Naive thymus-derived CD8-positive, alpha-beta T cell (primary cell): ENCODE data around the gene ATP4A. TPM values are rescaled to one million over a fixed set of nuclear protein-coding genes. Genes with fewer than 3 reads are reported as not detected.
A peak's percentile ranks its signal among the peaks of the same experiment; 100 is the strongest.

Experiments
- ATAC-seq, 2 donors: fragments of 150-1000 bp; cut with Tn5 transposase in 1 of 2; sonication (Bioruptor Pico), chemical (Tn5 transposase) in 1 of 2; 1 replicate in 1 of 2; 2 replicates in 1 of 2; pipeline ENCODE4 v1.10.0; 2021; ENCODE audit warnings: mild to moderate bottlenecking in 2 of 2, moderate library complexity in 2 of 2
- POLR2A ChIA-PET: fragments of 350-600 bp; sonication (Branson Sonifier 250); formaldehyde crosslinking; loops from one replicate; lab custom pipeline; 2021; ENCODE audit warnings: antibody characterized with exemption; lab: Charles Lee
- DNase-seq, 10 donors: peaks; one replicate each; pipeline versions ENCODE4 v3.0.0 to v3.0.0-alpha.2; 2020 to 2022
- H3K27ac Mint-ChIP-seq, 10 donors: one replicate each; pipeline ENCODE4 v1.8.0; 2020 to 2022; ENCODE audit warnings: mild to moderate bottlenecking in 10 of 10, mixed read lengths in 10 of 10, moderate library complexity in 4 of 10, inconsistent platforms in 1 of 10
- H3K27me3 Mint-ChIP-seq, 5 donors: one replicate each; pipeline ENCODE4 v1.8.0; 2021 to 2022; ENCODE audit warnings: mixed read lengths in 5 of 5
- H3K36me3 Mint-ChIP-seq, 3 donors: one replicate each; pipeline ENCODE4 v1.8.0; 2020 to 2022; ENCODE audit warnings: mixed read lengths in 3 of 3, mild to moderate bottlenecking in 2 of 3, inconsistent platforms in 1 of 3
- H3K4me1 Mint-ChIP-seq, 4 donors: one replicate each; pipeline ENCODE4 v1.8.0; 2021 to 2022; ENCODE audit warnings: mixed read lengths in 4 of 4
- H3K4me3 Mint-ChIP-seq, 10 donors: one replicate each; pipeline ENCODE4 v1.8.0; 2020 to 2022; ENCODE audit warnings: mild to moderate bottlenecking in 10 of 10, mixed read lengths in 10 of 10, moderate library complexity in 6 of 10, inconsistent platforms in 1 of 10
- H3K9me3 Mint-ChIP-seq, 9 donors: one replicate each; pipeline ENCODE4 v1.8.0; 2020 to 2022; ENCODE audit warnings: mixed read lengths in 9 of 9, mild to moderate bottlenecking in 3 of 9, inconsistent platforms in 1 of 9, moderate library complexity in 1 of 9
- polyA plus RNA-seq, 3 donors: library from polyadenylated mRNA; unstranded; fragments of 300-500 nt; fragmentation: Illumina TruSeq; gene quantifications; one replicate each; pipeline ENCODE4 v1.2.3, GENCODE V29; 2021
- total RNA-seq, 8 experiments: library from RNA in 2 of 8; stranded (reverse) in 2 of 8; gene quantifications; one replicate each; pipeline ENCODE4 v1.2.3 and lab custom pipeline; 2021 to 2026

Gene ATP4A
- total and polyA plus RNA-seq, 5 experiments from 2014 or later, result not detected

DNA sequence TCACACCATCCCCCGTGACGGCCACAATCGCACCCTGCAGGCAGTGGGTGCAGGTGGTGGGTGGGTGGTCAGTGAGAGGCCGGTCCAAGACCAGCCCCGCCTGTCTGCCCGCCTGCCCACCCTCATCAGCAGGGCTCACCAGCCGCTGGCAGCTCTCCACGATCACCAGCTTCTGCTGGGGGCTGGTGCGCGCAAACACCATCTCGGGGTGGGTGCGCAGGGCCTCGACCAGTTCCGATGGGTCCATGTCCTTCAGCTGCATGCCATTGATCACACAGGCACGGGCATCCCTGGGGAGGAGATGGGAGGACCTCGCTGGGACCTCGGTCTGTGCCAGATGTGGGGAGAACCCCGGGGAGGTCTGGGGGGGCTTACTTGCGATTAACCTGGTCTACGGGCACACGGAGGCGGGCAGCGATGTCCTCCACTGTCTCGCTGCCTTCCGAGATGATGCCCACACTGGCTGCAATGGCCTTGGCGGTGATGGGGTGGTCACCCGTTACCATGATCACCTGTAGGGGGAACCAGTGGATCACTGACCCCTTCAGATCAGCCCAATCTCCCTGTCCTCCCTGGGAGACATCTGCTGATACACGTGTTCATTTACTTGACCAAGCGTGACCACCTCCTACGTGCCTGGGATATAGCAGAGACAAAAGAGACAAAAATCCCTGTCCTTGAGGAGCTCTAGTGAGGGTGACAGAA is 8.0 kb downstream of the ATP4A start:
- ATAC-seq (no peak), DNase-seq (peak in 1 of 10 donors; percentile 60)
- H3K27me3 Mint-ChIP-seq, result peaks cover 11 to 25% (median 15%) of the 10 kb centered on the region in 5 donors
- H3K4me3 Mint-ChIP-seq, result peak overlapping the region in 1 of 10 donors; percentile 51
- peaks cover 10 to 14% (median 12%) of the 10 kb centered on the region in 4 donors for H3K4me1 Mint-ChIP-seq
- no peaks in the 10 kb centered on the region for H3K36me3 Mint-ChIP-seq
- H3K27ac Mint-ChIP-seq, result no peak overlapping the region
- POLR2A ChIA-PET, result no interaction called here
- H3K9me3 Mint-ChIP-seq, result no peaks in the 10 kb centered on the region

DNA sequence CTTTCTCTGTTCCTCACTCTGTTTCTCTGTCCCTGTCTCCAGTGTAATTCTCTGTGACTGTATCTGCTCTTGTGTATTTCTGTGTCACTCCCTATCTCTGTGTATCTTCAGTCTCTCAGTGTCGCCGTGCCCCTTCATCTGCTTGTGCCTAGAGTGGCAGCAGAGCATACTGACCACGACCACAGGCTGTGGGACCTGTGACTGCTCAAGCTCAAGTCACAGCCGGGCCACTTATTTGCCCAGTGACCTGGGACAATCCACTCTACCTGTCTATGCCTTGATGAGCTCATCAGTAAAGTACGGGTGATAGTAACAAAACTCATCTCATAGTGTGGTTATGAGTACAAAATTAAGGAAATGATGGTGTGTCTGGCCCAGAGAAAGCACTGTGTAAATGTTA is 9.4 kb downstream of the ATP4A start:
- Mint-ChIP-seq H3K4me3 (peak overlapping the region in 1 of 10 donors; percentile 9), H3K27me3 (peaks cover 0 to 16% (median 4%) of the 10 kb centered on the region in 5 donors), H3K4me1 (peaks cover 7 to 17% (median 15%) of the 10 kb centered on the region in 4 donors), H3K27ac (peak overlapping the region in 1 of 10 donors; percentile 16), H3K9me3 (no peaks in the 10 kb centered on the region), H3K36me3 (no peaks in the 10 kb centered on the region)
- POLR2A ChIA-PET, result no interaction called here
- DNase-seq (peak in 1 of 10 donors; percentile 27), ATAC-seq (no peak)

DNA sequence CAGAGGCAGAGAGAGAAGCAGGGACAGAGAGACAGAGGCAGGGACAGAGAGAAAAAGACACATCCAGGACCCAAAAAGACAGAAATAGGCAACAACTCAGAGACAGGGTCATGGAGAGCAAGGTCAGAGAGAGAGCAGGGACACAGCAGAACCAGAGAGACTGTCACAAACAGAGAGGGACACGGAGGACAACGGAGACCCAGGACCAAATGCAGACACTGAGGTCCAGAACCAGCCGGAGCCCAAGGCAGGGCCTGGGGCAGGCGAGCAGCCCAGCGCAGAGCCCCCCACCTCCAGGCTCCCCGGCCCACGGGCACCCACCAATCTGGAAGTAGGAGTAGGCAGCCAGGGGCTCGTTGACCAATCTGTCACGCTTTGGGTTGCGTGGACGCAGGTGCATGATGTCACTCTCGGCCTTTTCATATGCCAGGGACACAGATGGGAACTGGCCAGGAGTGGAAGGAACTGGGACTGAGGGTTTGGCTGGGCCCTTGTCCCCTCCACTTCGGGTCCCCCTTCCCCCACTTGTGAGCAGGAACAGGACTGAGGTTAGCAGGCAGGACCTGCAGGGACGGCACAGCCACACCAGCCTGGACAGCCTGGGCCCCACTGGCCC is 10.0 kb downstream of the ATP4A start:
- ATAC-seq (no peak), DNase-seq (peak in 1 of 10 donors; percentile 27)
- peaks cover 13 to 23% (median 15%) of the 10 kb centered on the region in 4 donors for H3K4me1 Mint-ChIP-seq
- POLR2A ChIA-PET, result no interaction called here
- peaks cover 0 to 1% (median 0%) of the 10 kb centered on the region in 3 donors for H3K36me3 Mint-ChIP-seq
- peaks cover 0 to 13% (median 3%) of the 10 kb centered on the region in 5 donors for H3K27me3 Mint-ChIP-seq
- H3K27ac Mint-ChIP-seq, result peak overlapping the region in 1 of 10 donors; percentile 22
- H3K9me3 Mint-ChIP-seq, result no peaks in the 10 kb centered on the region
- H3K4me3 Mint-ChIP-seq, result no peak overlapping the region

DNA sequence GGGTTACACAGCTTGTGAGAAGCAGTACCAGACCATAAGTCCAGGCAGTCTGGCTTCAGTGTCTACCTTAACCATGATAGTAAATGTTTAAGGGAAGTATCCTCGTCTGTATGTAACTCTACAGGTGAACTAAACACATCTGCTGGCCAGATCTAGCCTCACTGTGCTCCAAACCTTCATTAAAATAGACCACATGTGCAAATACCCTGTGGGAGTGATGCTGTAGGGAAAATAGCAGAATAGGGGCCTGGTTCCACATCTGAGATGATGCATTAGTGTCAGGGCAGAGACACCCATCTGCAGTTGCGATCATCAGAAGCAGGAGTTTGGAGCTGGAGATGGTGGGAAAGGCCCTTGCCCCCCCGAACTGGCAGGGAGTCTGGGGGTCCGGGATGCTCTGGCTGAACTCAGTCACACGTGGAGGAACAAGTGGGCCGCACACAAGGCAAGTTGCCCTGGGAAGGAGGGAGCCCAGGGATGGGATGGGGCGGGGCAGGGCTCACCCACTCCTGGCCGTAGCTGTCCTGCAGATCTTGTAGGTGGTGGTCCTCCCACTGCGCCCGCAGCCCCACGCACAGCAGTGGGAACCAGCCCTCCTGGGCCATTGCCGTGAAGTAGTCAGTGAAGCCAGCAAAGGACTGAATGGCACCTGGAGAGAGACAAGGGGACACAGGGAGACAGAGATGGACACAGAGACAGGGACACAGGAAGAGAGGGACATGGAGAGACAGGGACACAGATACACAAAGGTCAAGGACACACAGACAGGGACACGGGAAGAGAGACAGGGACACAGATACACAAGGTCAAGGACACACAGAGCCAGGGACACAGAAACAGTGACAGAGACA is 10.7 kb downstream of the ATP4A start:
- H3K4me3 Mint-ChIP-seq, result no peak overlapping the region
- ATAC-seq (no peak), DNase-seq (peak in 1 of 10 donors; percentile 42)
- H3K4me1 Mint-ChIP-seq, result peaks cover 12 to 22% (median 15%) of the 10 kb centered on the region in 4 donors
- POLR2A ChIA-PET, result no interaction called here
- H3K9me3 Mint-ChIP-seq, result no peaks in the 10 kb centered on the region
- H3K36me3 Mint-ChIP-seq, result peaks cover 0 to 5% (median 0%) of the 10 kb centered on the region in 3 donors
- peaks cover 0 to 11% (median 3%) of the 10 kb centered on the region in 5 donors for H3K27me3 Mint-ChIP-seq
- peak overlapping the region in 1 of 10 donors; percentile 78 for H3K27ac Mint-ChIP-seq

DNA sequence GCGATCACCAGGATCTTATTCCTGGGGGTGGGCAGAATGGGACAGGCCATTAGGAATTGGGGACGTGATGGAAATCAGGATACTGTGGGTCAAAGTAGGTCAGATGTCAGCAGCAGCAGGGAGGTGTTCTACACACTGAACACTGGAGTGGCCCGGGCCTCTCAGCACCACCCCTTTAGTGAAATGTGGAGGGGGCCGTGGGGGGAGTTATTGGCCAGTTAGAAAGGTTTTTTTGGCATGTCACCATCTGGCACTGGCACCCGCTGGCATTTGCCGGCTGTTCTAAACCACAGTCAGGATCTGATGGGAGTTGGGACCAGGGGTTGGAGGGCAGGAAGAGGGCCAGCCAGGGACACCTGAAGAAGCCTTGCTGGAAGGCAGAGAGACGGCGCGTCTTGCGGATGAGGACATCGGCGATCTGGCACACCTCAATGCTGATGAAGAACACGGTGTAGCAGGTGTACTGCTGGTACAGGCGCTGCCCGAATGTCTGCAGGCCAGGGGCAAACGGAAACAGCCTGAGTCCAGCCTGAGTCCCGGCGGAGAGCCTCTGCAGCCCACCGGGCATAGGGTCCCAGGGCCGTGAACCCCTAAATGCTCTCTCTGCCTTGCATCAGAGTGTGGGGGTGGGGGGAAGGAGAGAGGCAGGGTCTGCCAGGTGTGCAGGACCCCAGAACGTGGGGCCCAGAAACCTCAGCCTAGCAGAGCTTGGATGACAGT is 12.2 kb downstream of the ATP4A start:
- ATAC-seq (no peak), DNase-seq (peak in 1 of 10 donors; percentile 41)
- POLR2A ChIA-PET, result no interaction called here
- peaks cover 16 to 25% (median 22%) of the 10 kb centered on the region in 4 donors for H3K4me1 Mint-ChIP-seq
- H3K27ac Mint-ChIP-seq, result no peak overlapping the region
- no peaks in the 10 kb centered on the region for H3K9me3 Mint-ChIP-seq
- H3K27me3 Mint-ChIP-seq, result peaks cover 0 to 5% (median 0%) of the 10 kb centered on the region in 5 donors
- peaks cover 0 to 8% (median 0%) of the 10 kb centered on the region in 3 donors for H3K36me3 Mint-ChIP-seq
- H3K4me3 Mint-ChIP-seq, result no peak overlapping the region

DNA sequence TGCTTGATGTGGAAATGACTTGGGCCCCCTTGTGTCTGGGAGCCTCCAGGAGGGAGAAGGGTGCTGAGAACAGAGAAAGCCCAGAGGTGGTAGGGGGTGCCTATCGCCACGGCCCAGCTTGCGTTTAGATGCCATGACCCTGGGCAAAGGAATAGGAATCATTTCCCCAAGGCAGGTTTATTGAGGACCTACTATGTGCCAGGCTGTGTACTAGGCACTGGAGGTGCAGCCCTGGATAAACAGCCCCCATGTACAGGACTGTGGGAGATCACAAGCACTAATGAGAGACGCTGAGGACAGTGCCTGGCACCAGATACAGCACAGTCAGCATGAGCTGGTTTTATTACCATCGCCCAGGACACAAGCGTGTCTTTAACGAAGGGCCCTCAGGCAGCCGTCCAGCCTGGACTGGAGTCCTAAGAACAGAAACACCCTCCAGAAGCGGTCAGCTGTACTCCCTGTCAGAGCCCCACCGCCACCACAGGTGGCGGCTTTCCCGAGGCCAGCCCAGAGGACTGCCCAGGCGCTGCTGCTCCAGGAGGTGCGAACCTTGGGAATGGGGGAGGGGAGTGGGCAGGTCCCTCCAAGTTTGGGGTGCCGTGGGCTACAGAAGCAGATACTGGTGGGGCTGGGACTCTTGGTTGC is 13.5 kb downstream of the ATP4A start:
- H3K4me3 Mint-ChIP-seq, result no peak overlapping the region
- H3K9me3 Mint-ChIP-seq, result no peaks in the 10 kb centered on the region
- DNase-seq (peak in 1 of 10 donors; percentile 43), ATAC-seq (no peak)
- H3K4me1 Mint-ChIP-seq, result peaks cover 17 to 28% (median 25%) of the 10 kb centered on the region in 4 donors
- POLR2A ChIA-PET, result interaction anchor here (0.6 kb wide), 1 partner anchor 33 kb away, joined by 4 read pairs; no protein-coding TSS in a partner anchor
- H3K36me3 Mint-ChIP-seq, result peaks cover 0 to 8% (median 0%) of the 10 kb centered on the region in 3 donors
- peak overlapping the region in 1 of 10 donors; percentile 22 for H3K27ac Mint-ChIP-seq
- peaks cover 0 to 1% (median 0%) of the 10 kb centered on the region in 5 donors for H3K27me3 Mint-ChIP-seq

DNA sequence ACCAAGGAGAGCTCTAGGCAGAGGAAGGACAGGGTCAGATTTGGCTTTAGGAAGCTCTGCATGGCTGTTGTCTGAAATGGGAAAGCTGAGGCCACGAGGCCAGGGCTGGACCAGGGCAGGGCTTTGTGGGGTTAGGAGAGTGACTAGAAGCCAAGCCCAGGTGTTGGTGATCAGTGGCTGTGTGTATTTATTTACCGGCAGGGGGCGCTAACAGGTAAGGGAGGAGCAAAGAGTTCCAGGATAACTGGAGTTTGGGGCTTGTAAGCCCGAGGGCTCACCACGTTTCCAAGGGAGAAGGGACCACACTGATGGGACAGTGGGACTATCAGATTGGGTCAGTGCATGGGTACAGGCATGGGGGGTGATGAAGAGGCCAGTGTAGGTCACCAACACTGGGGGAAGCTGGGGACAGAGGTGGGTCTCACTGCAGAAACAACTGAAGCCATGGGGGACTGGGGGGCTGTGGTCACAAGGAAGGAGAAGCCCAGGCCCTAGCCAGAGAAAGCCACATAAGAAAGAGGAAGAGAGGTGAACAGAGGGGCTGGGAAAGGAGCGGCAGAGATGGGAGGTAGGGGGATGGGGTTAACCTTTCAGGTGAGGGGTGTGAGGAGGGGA is 14.2 kb downstream of the ATP4A start:
- peak overlapping the region in 5 of 10 donors; percentile 23 to 66 (median 48) for H3K4me3 Mint-ChIP-seq
- ATAC-seq, result no peak
- POLR2A ChIA-PET, result no interaction called here

DNA sequence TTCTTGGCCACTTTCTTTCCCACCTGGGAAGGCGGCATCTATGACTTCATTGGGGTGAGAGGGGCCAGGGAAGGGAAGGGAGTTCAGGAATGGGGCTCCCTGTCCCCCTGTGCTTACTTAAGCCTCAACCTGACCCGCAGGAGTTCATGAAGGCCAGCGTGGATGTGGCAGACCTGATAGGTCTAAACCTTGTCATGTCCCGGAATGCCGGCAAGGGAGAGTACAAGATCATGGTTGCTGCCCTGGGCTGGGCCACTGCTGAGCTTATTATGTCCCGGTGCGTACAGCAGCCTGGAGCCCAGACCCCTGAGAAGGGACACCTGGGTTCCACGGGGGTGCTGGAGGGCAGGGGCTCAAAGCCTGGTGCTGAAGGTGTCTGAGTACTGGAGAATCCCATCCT is 16.9 kb downstream of the ATP4A start:
- Mint-ChIP-seq H3K4me1 (peaks cover 20 to 45% (median 34%) of the 10 kb centered on the region in 4 donors), H3K36me3 (peaks cover 0 to 8% (median 0%) of the 10 kb centered on the region in 3 donors), H3K27ac (peak overlapping the region; percentile 63 to 94 (median 87)), H3K9me3 (no peaks in the 10 kb centered on the region), H3K27me3 (no peaks in the 10 kb centered on the region), H3K4me3 (peak overlapping the region; percentile 76 to 92 (median 90))
- ATAC-seq (no peak), DNase-seq (no peak)
- POLR2A ChIA-PET, result no interaction called here

More for the DNA sequence above, 14.2 kb downstream of the ATP4A start:
- DNase-seq, result peak; percentile 31 to 75 (median 56)
- H3K27ac Mint-ChIP-seq, result peak overlapping the region in 6 of 10 donors; percentile 2 to 75 (median 34)
- H3K36me3 Mint-ChIP-seq, result peaks cover 0 to 8% (median 0%) of the 10 kb centered on the region in 3 donors
- no peaks in the 10 kb centered on the region for H3K9me3 Mint-ChIP-seq
- H3K27me3 Mint-ChIP-seq, result peaks cover 0 to under 1% (median 0%) of the 10 kb centered on the region in 5 donors
- H3K4me1 Mint-ChIP-seq, result peaks cover 20 to 35% (median 32%) of the 10 kb centered on the region in 4 donors

DNA sequence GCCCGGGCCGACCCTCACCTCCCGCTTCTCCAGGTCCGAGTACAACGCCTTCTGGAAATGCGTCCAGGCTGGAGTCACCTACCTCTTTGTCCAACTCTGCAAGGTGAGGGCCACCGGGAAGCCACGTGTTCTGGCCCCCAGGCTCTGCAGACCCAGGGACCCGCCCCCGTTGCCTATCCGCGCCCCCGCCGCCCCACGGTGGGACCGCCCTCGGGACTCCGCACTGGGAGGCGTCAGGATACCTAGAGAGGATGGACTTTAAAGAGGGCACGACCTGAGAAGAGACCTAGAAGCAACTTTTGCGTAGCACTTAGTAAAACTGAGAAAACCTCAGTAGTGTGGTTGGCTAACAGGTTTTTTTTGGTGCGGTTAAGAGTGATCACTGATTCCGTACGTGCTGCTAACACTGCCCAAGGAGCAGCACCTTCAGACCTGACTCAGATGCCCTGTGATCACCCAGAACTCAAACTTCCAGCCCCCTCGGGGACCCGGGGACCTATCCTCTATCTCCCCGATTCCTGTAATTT is 17.5 kb downstream of the ATP4A start:
- POLR2A ChIA-PET, result no interaction called here
- ATAC-seq, result peak; percentile 54 to 60
- Mint-ChIP-seq H3K27ac (peak overlapping the region; percentile 66 to 94 (median 87)), H3K27me3 (no peaks in the 10 kb centered on the region), H3K4me1 (peaks cover 20 to 45% (median 34%) of the 10 kb centered on the region in 4 donors), H3K36me3 (peaks cover 0 to 10% (median 0%) of the 10 kb centered on the region in 3 donors), H3K9me3 (no peaks in the 10 kb centered on the region), H3K4me3 (peak overlapping the region; percentile 76 to 92 (median 90))
- DNase-seq, result peak in 9 of 10 donors; percentile 18 to 53 (median 35)

DNA sequence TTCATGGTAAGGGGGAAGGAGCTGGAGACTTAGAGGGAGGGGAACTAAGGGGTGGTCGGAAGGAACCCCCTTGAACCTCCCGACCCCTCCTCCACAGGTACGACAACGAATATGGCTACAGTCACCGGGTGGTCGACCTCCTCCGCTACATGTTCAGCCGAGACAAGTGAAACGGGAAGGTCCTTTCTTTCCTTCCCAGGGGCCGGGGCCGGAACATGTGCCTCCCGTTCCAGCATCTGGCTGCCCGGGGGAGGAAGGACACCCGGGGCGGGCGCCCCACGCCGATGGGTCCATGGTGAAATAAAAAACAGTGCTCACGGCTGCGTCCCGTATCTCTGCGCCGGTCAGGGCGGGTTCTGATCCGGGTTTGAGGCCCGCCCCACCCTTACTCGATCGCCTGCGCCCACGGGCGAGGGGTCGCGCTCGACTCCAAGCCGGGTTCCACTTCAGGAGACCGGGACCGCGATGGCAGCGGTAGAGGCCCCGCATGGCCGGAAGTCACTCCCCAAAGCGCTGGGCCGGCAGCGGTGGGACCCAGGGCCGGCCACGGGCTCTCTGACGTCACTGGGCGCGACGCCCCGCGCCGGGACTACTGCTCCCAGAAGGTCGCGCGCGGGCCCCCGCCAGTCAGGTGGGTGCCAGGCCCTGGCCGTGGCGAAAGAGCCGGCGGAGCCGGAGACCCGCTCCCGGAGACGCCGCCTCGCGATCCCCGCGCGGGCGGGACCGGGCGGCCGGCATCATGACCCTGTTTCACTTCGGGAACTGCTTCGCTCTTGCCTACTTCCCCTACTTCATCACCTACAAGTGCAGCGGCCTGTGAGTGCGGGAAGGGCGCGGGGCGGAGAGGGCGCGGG is 18.2 kb downstream of the ATP4A start, which contains the start of gene TMEM147:
Gene TMEM147, plus strand, starts transcription at position 626 of the 854 bp plus-strand sequence. Its CDS starts 114 bp downstream, at position 740.
- Mint-ChIP-seq H3K9me3 (no peaks in the 10 kb centered on the region), H3K27ac (peak within 1 kb of the TSS; percentile 83 to 97 (median 93)), H3K4me1 (peaks cover 22 to 45% (median 34%) of the 10 kb centered on the region in 4 donors), H3K27me3 (no peaks in the 10 kb centered on the region), H3K4me3 (peak within 1 kb of the TSS; percentile 76 to 93 (median 90)), H3K36me3 (peaks cover 0 to 10% (median 0%) of the 10 kb centered on the region in 3 donors)
- POLR2A ChIA-PET, result interaction anchor here (0.6 kb wide), 1 partner anchor 1243 kb away, joined by 4 read pairs; no protein-coding TSS in a partner anchor
- ATAC-seq, result peak; percentile 87 to 89
- DNase-seq, result peak; percentile 56 to 87 (median 74)
